HEK293T (cell line): ENCODE results near the gene PTPN3.

ENCODE experiments used
- ARNT ChIP-seq: fragments of 450-650 bp; IDR thresholded peaks from 2 replicates; pipeline ENCODE4 v1.6.1; 2017; ENCODE audit warnings: mild to moderate bottlenecking
- BHLHE40 ChIP-seq: fragments of 450-650 bp; IDR thresholded peaks from 2 replicates; pipeline ENCODE4 v1.6.1; 2016; ENCODE audit warnings: mild to moderate bottlenecking, moderate library complexity, borderline replicate concordance
- ELF4 ChIP-seq: fragments of 450-650 bp; IDR thresholded peaks from 2 replicates; pipeline ENCODE4 v1.6.1; 2017; ENCODE audit warnings: antibody characterized with exemption
- FOXA1 ChIP-seq: fragments of 450-650 bp; IDR thresholded peaks from 2 replicates; pipeline ENCODE4 v1.6.1; 2016; ENCODE audit warnings: mild to moderate bottlenecking
- FOXK2 ChIP-seq: fragments of 450-650 bp; IDR thresholded peaks from 2 replicates; pipeline ENCODE4 v1.6.1; 2016; ENCODE audit warnings: mild to moderate bottlenecking
- FOXM1 ChIP-seq: fragments of 450-650 bp; IDR thresholded peaks from 2 replicates; pipeline ENCODE4 v1.6.1; 2017; ENCODE audit warnings: mild to moderate bottlenecking, borderline replicate concordance
- HDGF ChIP-seq: fragments of 450-650 bp; IDR thresholded peaks from 2 replicates; pipeline ENCODE4 v1.6.1; 2017; ENCODE audit warnings: antibody characterized with exemption, borderline replicate concordance
- LEF1 ChIP-seq: fragments of 450-650 bp; IDR thresholded peaks from 2 replicates; pipeline ENCODE4 v1.6.1; 2017; ENCODE audit warnings: mild to moderate bottlenecking, borderline replicate concordance
- NFRKB ChIP-seq: fragments of 450-650 bp; IDR thresholded peaks from 2 replicates; pipeline ENCODE4 v1.6.1; 2016; ENCODE audit warnings: mild to moderate bottlenecking, moderate library complexity
- SP1 ChIP-seq: fragments of 450-650 bp; IDR thresholded peaks from 2 replicates; pipeline ENCODE4 v1.6.1; 2017
- SUZ12 ChIP-seq: fragments of 450-650 bp; IDR thresholded peaks from 2 replicates; pipeline ENCODE4 v1.6.1; 2016; ENCODE audit warnings: mild to moderate bottlenecking
- TARDBP ChIP-seq: fragments of 450-650 bp; IDR thresholded peaks from 2 replicates; pipeline ENCODE4 v1.6.1; 2016
- ZNF384 ChIP-seq: fragments of 450-650 bp; IDR thresholded peaks from 2 replicates; pipeline ENCODE4 v1.6.1; 2016
- TF ChIP-seq, protein P1 (sequence below): fragments of 450-650 bp; IDR thresholded peaks from 2 replicates; pipeline ENCODE4 v1.6.1; 2016

- no peak for TF ChIP-seq LEF1
- TF ChIP-seq FOXK2 = no peak
- TF ChIP-seq TARDBP = no peak
- TF ChIP-seq BHLHE40 = no peak
- no peak for TF ChIP-seq FOXA1
- no peak for TF ChIP-seq SP1
- TF ChIP-seq FOXM1 = no peak
- TF ChIP-seq ZNF384 = no peak
- TF ChIP-seq ELF4 = no peak
- no peak for TF ChIP-seq SUZ12
- no peak for TF ChIP-seq HDGF
- no peak for TF ChIP-seq ARNT
- TF ChIP-seq, protein P1, sequence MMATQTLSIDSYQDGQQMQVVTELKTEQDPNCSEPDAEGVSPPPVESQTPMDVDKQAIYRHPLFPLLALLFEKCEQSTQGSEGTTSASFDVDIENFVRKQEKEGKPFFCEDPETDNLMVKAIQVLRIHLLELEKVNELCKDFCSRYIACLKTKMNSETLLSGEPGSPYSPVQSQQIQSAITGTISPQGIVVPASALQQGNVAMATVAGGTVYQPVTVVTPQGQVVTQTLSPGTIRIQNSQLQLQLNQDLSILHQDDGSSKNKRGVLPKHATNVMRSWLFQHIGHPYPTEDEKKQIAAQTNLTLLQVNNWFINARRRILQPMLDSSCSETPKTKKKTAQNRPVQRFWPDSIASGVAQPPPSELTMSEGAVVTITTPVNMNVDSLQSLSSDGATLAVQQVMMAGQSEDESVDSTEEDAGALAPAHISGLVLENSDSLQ = no peak
- TF ChIP-seq NFRKB = no peak
These were observed 168.4 kb downstream of the PTPN3 start for GRCh38 chr9:109329638-109330258.
